ENCODE data around the gene PIK3CA.

PIK3CA gene

DNA sequence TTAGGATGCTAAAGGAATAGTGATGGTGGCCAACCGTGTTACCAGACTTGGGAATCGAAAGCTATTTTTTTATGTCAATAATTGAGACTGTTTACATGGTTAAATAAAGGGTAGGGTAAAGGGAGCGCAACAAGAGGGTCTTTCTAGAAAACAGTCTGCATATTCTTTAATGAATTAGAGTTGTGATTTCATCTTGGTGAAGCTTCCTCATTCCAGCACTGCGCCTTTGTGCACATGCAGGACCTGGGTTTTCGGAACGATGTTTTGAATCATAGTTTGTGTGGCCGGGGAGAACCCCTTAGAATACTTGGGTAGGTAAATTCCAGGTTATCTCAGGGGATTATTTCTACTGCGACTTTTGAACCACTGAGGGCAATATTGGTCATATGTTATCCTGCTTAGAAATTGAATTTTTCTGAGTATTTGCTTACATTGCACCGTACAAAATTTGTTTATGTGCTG, 1.3 kb downstream of the PIK3CA start:
- Histone ChIP-seq H3K4me3 (peak overlapping the region; percentile 99), H3K27ac (no peak overlapping the region), H3K9me3 (ENCODE audit: low read depth, low read length) (no peaks in the 10 kb centered on the region), H3K36me3 (ENCODE audit: insufficient read depth, low read length) (no peaks in the 10 kb centered on the region), H3K9ac (ENCODE audit: insufficient read length) (peak overlapping the region; percentile 93)
- DNase-seq (ENCODE audit: low read depth, low spot score), result no peak
- no peak for TF ChIP-seq FOXP2 (optimal IDR thresholded peaks at IDR 0.05; ENCODE audit: control extremely low read depth, extremely low read length, insufficient read depth)
- no peak for TF ChIP-seq EZH2 (IDR thresholded peaks at IDR 0.05)
- TF ChIP-seq POLR2AphosphoS5 (IDR thresholded peaks at IDR 0.05; ENCODE audit: borderline replicate concordance, low read depth, low read length), result no peak

DNA sequence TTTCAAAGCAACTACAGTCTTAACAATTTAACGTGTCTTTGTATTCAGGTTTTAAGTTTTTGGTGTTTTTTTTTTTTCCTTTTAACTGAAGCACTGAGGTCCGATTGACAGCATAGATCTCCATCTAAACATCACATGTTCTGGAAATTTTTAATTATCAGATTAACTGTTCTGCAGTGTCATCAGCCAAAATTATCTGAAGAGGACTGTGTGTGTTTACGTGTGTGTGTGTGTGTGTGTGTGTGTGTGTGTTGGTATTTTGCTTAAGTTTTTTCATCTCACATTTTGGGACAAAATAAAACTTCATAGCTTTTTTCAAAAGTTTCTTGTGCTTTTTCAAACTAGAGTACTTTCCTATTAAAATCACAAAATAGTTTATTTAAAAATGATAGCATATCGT, 1.8 kb downstream of the PIK3CA start:
- H3K27ac ChIP-seq, result no peak overlapping the region

DNA sequence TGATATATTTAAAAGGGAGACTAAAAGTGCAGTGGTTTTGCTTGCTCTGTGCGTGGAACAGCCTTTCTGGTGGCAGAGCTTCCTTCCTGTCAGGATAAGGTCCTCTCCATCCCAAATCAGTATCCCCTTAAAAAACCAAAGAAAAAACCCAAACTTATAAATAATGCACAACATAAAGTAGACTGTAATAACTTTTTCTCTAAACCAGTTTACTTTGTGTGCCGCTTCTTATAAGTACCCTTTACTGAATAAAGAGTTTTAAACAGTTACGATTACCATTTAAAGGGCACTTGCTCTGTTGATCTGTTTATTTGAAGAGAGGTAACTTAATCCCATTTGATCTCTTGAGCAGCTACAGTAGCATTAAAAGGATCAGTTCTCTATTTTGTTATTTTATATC, 2.5 kb downstream of the PIK3CA start:
- no peaks in the 10 kb centered on the region for H3K9me3 ChIP-seq (ENCODE audit: low read depth, low read length)
- no peak for DNase-seq (ENCODE audit: low read depth, low spot score)
- H3K4me3 ChIP-seq, result peak overlapping the region; percentile 99
- peak overlapping the region; percentile 93 for H3K9ac ChIP-seq (ENCODE audit: insufficient read length)
- no peak overlapping the region for H3K27ac ChIP-seq
- TF ChIP-seq FOXP2 (optimal IDR thresholded peaks at IDR 0.05; ENCODE audit: control extremely low read depth, extremely low read length, insufficient read depth), result no peak
- TF ChIP-seq EZH2 (IDR thresholded peaks at IDR 0.05), result no peak
- no peak for TF ChIP-seq POLR2AphosphoS5 (IDR thresholded peaks at IDR 0.05; ENCODE audit: borderline replicate concordance, low read depth, low read length)
- H3K36me3 ChIP-seq (ENCODE audit: insufficient read depth, low read length), result no peaks in the 10 kb centered on the region

More for the DNA sequence above, 1.8 kb downstream of the PIK3CA start:
- DNase-seq (ENCODE audit: low read depth, low spot score), result no peak
- Histone ChIP-seq H3K9me3 (ENCODE audit: low read depth, low read length) (no peaks in the 10 kb centered on the region), H3K9ac (ENCODE audit: insufficient read length) (peak overlapping the region; percentile 93), H3K4me3 (peak overlapping the region; percentile 99), H3K36me3 (ENCODE audit: insufficient read depth, low read length) (no peaks in the 10 kb centered on the region)
- no peak for TF ChIP-seq POLR2AphosphoS5 (IDR thresholded peaks at IDR 0.05; ENCODE audit: borderline replicate concordance, low read depth, low read length)
- TF ChIP-seq FOXP2 (optimal IDR thresholded peaks at IDR 0.05; ENCODE audit: control extremely low read depth, extremely low read length, insufficient read depth), result no peak
- TF ChIP-seq EZH2 (IDR thresholded peaks at IDR 0.05), result no peak

DNA sequence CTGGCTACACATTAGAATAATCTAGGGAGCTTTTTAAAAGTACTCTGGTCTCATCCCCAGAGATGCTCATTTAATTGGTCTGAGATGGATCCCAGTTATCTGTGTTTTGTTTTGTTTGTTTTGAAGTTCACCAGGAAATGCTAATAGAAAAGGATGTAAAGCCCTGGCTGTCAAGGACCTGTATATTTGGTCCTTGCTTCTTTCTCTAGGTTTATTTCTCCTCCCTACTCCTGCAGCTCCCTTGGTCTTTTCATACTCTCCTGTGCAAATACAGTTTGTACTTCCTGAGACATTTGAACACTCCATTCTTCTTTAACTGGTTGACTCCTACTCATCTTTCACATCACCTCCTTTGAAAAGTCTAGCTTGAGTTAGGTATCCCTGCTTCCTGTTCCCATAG, 3.3 kb downstream of the PIK3CA start:
- Histone ChIP-seq H3K9me3 (ENCODE audit: low read depth, low read length) (no peaks in the 10 kb centered on the region), H3K4me3 (no peak overlapping the region), H3K27ac (no peak overlapping the region), H3K9ac (ENCODE audit: insufficient read length) (no peak overlapping the region), H3K36me3 (ENCODE audit: insufficient read depth, low read length) (no peaks in the 10 kb centered on the region)
- TF ChIP-seq EZH2 (IDR thresholded peaks at IDR 0.05) (no peak), POLR2AphosphoS5 (IDR thresholded peaks at IDR 0.05; ENCODE audit: borderline replicate concordance, low read depth, low read length) (no peak), FOXP2 (optimal IDR thresholded peaks at IDR 0.05; ENCODE audit: control extremely low read depth, extremely low read length, insufficient read depth) (no peak)
- no peak for DNase-seq (ENCODE audit: low read depth, low spot score)

DNA sequence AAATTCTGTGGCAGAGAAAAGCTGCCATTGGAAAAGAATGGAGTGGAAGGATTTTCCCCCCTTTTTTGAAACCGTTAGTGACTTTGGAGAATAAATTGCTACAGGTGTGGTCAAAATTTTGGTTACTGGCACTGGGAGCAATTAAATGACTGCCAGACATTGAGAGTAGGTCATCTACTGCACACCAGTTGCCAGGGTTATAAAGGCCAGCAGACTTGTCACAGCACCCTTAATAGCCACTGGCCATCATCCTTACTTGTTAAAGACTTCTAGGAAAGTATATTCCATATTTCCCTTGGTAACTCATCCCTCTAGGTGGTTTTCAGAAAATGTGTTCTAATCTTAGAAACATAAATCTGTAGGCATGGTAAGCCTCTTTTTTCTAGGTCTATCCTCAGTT, 8.0 kb downstream of the PIK3CA start:
- Histone ChIP-seq H3K36me3 (ENCODE audit: insufficient read depth, low read length) (no peaks in the 10 kb centered on the region), H3K27ac (peak overlapping the region; percentile 20; the same call in 1 of the 2 replicates), H3K4me3 (no peak overlapping the region), H3K9me3 (ENCODE audit: low read depth, low read length) (no peaks in the 10 kb centered on the region), H3K9ac (ENCODE audit: insufficient read length) (no peak overlapping the region)
- TF ChIP-seq EZH2 (IDR thresholded peaks at IDR 0.05) (no peak), FOXP2 (optimal IDR thresholded peaks at IDR 0.05; ENCODE audit: control extremely low read depth, extremely low read length, insufficient read depth) (no peak), POLR2AphosphoS5 (IDR thresholded peaks at IDR 0.05; ENCODE audit: borderline replicate concordance, low read depth, low read length) (no peak)
- no peak for DNase-seq (ENCODE audit: low read depth, low spot score)

DNA sequence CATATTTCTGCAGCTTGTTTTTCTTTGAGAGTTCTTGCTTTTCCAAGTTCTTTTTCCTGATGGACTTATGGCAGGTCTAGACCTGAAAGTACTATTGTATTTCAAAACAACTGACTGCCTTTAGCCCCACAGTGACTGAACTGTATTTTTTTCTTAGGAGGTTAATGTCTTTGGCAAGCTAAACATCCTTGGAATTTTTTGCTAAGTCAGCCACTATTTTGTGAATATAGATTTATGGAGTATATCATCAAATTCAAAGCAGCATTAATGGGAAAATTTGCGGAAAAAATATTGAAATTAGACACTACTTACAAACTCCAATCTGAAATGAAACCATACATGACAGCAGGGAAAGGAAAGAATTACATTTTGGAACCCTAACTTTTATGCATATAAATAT, 8.6 kb downstream of the PIK3CA start:
- Histone ChIP-seq H3K27ac (peak overlapping the region; percentile 20; the same call in 1 of the 2 replicates), H3K36me3 (ENCODE audit: insufficient read depth, low read length) (no peaks in the 10 kb centered on the region), H3K9me3 (ENCODE audit: low read depth, low read length) (no peaks in the 10 kb centered on the region), H3K4me3 (peak overlapping the region; percentile 34; the same call in 1 of the 2 replicates), H3K9ac (ENCODE audit: insufficient read length) (no peak overlapping the region)
- DNase-seq (ENCODE audit: low read depth, low spot score), result no peak
- TF ChIP-seq FOXP2 (optimal IDR thresholded peaks at IDR 0.05; ENCODE audit: control extremely low read depth, extremely low read length, insufficient read depth) (no peak), EZH2 (IDR thresholded peaks at IDR 0.05) (no peak), POLR2AphosphoS5 (IDR thresholded peaks at IDR 0.05; ENCODE audit: borderline replicate concordance, low read depth, low read length) (no peak)

DNA sequence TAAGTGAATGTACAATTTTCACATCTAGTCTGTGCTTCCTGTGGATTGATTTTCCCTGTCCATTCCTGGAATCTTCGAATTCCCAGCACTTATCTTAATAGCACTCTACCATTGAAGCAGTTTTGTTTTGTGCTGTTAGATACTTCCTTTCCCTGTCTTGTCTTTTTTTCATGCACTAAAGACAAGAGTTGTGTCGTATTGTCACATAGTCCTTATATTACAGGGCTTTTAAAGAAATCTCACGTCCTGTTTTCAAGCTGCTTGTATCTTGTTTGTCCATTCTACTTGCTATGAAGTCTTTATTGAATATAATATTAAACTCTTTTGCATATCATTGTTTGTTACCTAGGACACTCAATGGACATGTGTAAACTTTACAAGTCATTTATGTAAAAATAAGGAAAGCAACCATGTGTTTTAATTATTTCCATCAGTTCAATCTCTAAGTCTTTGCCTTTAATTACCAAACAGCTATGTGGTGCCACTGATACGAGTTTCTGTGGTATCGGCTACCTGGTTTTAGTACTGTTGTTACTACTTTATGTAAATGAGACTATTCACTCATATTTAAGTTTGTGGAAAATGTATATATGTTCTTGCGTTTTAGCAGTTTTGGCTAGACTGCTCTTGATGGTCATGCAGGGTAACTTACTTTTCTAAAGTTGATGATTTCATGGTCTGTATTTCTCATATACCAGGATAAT, 10.3 kb downstream of the PIK3CA start:
- no peak overlapping the region for H3K27ac ChIP-seq

DNA sequence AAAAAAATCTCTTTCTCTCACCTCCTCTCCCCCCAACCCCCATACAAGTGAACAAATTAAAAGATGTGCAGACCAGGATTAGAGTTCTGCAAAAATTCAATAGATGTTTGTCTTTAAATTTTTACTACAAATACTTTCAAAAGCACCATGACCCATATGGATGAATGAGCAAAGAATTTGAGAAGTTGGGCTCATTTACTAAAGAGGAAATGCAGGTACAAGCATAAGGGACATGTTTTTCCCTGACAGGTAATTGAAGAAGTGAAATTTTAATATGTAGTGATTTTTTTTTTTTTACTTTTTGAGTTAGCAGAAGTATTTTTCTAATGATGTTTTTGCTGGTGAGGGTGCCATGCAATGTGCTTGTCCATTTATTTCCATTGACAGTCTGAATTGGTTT, 15.3 kb downstream of the PIK3CA start:
- H3K27ac ChIP-seq, result no peak overlapping the region
- no peak for DNase-seq (ENCODE audit: low read depth, low spot score)

More for the DNA sequence above, 10.3 kb downstream of the PIK3CA start:
- H3K9ac ChIP-seq (ENCODE audit: insufficient read length), result peak overlapping the region; percentile 11
- TF ChIP-seq FOXP2 (optimal IDR thresholded peaks at IDR 0.05; ENCODE audit: control extremely low read depth, extremely low read length, insufficient read depth) (no peak), POLR2AphosphoS5 (IDR thresholded peaks at IDR 0.05; ENCODE audit: borderline replicate concordance, low read depth, low read length) (no peak), EZH2 (IDR thresholded peaks at IDR 0.05) (no peak)
- DNase-seq (ENCODE audit: low read depth, low spot score), result no peak
- H3K4me3 ChIP-seq, result no peak overlapping the region
- H3K36me3 ChIP-seq (ENCODE audit: insufficient read depth, low read length), result no peaks in the 10 kb centered on the region
- no peaks in the 10 kb centered on the region for H3K9me3 ChIP-seq (ENCODE audit: low read depth, low read length)

More for the DNA sequence above, 15.3 kb downstream of the PIK3CA start:
- Histone ChIP-seq H3K4me3 (no peak overlapping the region), H3K36me3 (ENCODE audit: insufficient read depth, low read length) (no peaks in the 10 kb centered on the region), H3K9me3 (ENCODE audit: low read depth, low read length) (0 out of 2 replicates have a peak, but pooled peaks cover 3% of the 10 kb centered on the region), H3K9ac (ENCODE audit: insufficient read length) (no peak overlapping the region)
- TF ChIP-seq EZH2 (IDR thresholded peaks at IDR 0.05), result no peak
- TF ChIP-seq POLR2AphosphoS5 (IDR thresholded peaks at IDR 0.05; ENCODE audit: borderline replicate concordance, low read depth, low read length), result no peak
- TF ChIP-seq FOXP2 (optimal IDR thresholded peaks at IDR 0.05; ENCODE audit: control extremely low read depth, extremely low read length, insufficient read depth), result no peak
